Liver (tissue), 9 donors: ENCODE data around the gene MYRF. TPM values are rescaled to one million over a fixed set of nuclear protein-coding genes. Genes with fewer than 3 reads are reported as not detected.

ENCODE experiments used
- DNase-seq: peaks from one replicate; pipeline ENCODE4 v3.0.0-alpha.2; 2017; ENCODE audit warnings: low spot score
- H3K27ac ChIP-seq, 2 donors: one replicate each; pipeline ENCODE4 v1.7.0; 2013; ENCODE audit warnings: inconsistent platforms in 2 of 2, low read length in 2 of 2, control low read depth in 1 of 2, low read depth in 1 of 2, mild to moderate bottlenecking in 1 of 2
- H3K27me3 ChIP-seq, 4 donors: one replicate each; pipeline versions ENCODE4 v1.6.1 to v1.7.0; 2013; ENCODE audit warnings: low read length in 3 of 4, inconsistent platforms in 1 of 4, mild to moderate bottlenecking in 1 of 4, moderate library complexity in 1 of 4; ENCODE audit not compliant: control insufficient read depth in 4 of 4, insufficient read depth in 4 of 4
- H3K36me3 ChIP-seq, 4 donors: one replicate each; pipeline versions ENCODE4 v1.6.1 to v1.7.0; 2013; ENCODE audit warnings: low read length in 3 of 4, mild to moderate bottlenecking in 3 of 4, low read depth in 1 of 4, moderate library complexity in 1 of 4; ENCODE audit not compliant: control insufficient read depth in 4 of 4, insufficient read depth in 3 of 4
- H3K4me1 ChIP-seq, 4 donors: one replicate each; pipeline versions ENCODE4 v1.6.1 to v1.7.0; 2013; ENCODE audit warnings: low read length in 3 of 4, mild to moderate bottlenecking in 3 of 4, moderate library complexity in 1 of 4; ENCODE audit not compliant: control insufficient read depth in 4 of 4, insufficient read depth in 4 of 4
- H3K4me3 ChIP-seq, 3 donors: one replicate each; pipeline versions ENCODE4 v1.6.1 to v1.7.0; 2013; ENCODE audit warnings: low read length in 3 of 3, control low read depth in 1 of 3, low read depth in 1 of 3, mild to moderate bottlenecking in 1 of 3
- H3K9ac ChIP-seq, 2 donors: one replicate each; pipeline ENCODE4 v1.7.0; 2013; ENCODE audit warnings: low read length in 2 of 2, mild to moderate bottlenecking in 2 of 2, moderate library complexity in 2 of 2, control low read depth in 1 of 2, low read depth in 1 of 2
- H3K9me3 ChIP-seq, 4 donors: one replicate each; pipeline versions ENCODE4 v1.6.1 to v1.7.0; 2013; ENCODE audit warnings: low read length in 3 of 4; ENCODE audit not compliant: control insufficient read depth in 4 of 4
- ATF3 ChIP-seq: IDR thresholded peaks from 2 replicates; pipeline ENCODE4 v1.6.1; 2016; ENCODE audit warnings: antibody characterized with exemption
- CTCF ChIP-seq: fragments of 150-350 bp; IDR thresholded peaks from 2 replicates; pipeline ENCODE4 v1.5.1; 2017; ENCODE audit warnings: improper control_type of control experiment, low read depth, low read length; ENCODE audit not compliant: missing input control
- EGR1 ChIP-seq, 2 donors: IDR thresholded peaks; 2 replicates each; pipeline ENCODE4 v1.6.1; 2016 to 2018; ENCODE audit warnings: antibody characterized with exemption in 2 of 2, low read depth in 2 of 2
- FOXA1 ChIP-seq: IDR thresholded peaks from 2 replicates; pipeline ENCODE4 v1.6.1; 2016; ENCODE audit warnings: antibody characterized with exemption
- FOXA2 ChIP-seq: IDR thresholded peaks from 2 replicates; pipeline ENCODE4 v1.6.1; 2016; ENCODE audit warnings: antibody characterized with exemption
- GABPA ChIP-seq, 2 donors: IDR thresholded peaks in 1 of 2; conservative IDR thresholded peaks in 1 of 2; 2 replicates each; pipeline ENCODE4 v1.6.1; 2016; ENCODE audit warnings: antibody characterized with exemption in 2 of 2, mild to moderate bottlenecking in 1 of 2, moderate library complexity in 1 of 2
- HNF4A ChIP-seq, 2 donors: conservative IDR thresholded peaks; 2 replicates each; pipeline ENCODE4 v1.6.1; 2016; ENCODE audit warnings: antibody characterized with exemption in 2 of 2, mild to moderate bottlenecking in 2 of 2
- JUND ChIP-seq, 2 donors: IDR thresholded peaks; 2 replicates each; pipeline ENCODE4 v1.6.1; 2016; ENCODE audit warnings: antibody characterized with exemption in 2 of 2
- NR2F2 ChIP-seq: IDR thresholded peaks from 2 replicates; pipeline ENCODE4 v1.6.1; 2016; ENCODE audit warnings: antibody characterized with exemption
- RAD21 ChIP-seq, 2 donors: IDR thresholded peaks; 2 replicates each; pipeline ENCODE4 v1.6.1; 2016; ENCODE audit warnings: antibody characterized with exemption in 2 of 2, mild to moderate bottlenecking in 2 of 2
- RXRA ChIP-seq, 2 donors: IDR thresholded peaks; 2 replicates each; pipeline ENCODE4 v1.6.1; 2017 to 2018; ENCODE audit warnings: antibody characterized with exemption in 2 of 2, mild to moderate bottlenecking in 1 of 2
- SP1 ChIP-seq: IDR thresholded peaks from 2 replicates; pipeline ENCODE4 v1.6.1; 2018; ENCODE audit warnings: antibody characterized with exemption, mild to moderate bottlenecking
- YY1 ChIP-seq: IDR thresholded peaks from 2 replicates; pipeline ENCODE4 v1.6.1; 2016; ENCODE audit warnings: antibody characterized with exemption, mild to moderate bottlenecking
- WGBS: extraction: QIAGEN DNeasy Blood & Tissue Kit; methylation state at CpG from one replicate; pipeline ENCODE4 v1.1.7; 2013; 5-methylcytosine and 5-hydroxymethylcytosine counted together
- polyA plus RNA-seq, 2 donors: library from polyadenylated mRNA; stranded (reverse) in 1 of 2; unstranded in 1 of 2; fragments of 200-250 nt in 1 of 2; fragments of >200 nt in 1 of 2; fragmentation: Nextera tagmentation in 1 of 2; extraction: Ambion mirVana in 1 of 2; gene quantifications; one replicate each; pipeline versions ENCODE4 v1.2.1 to v1.2.3, GENCODE V29; 2013 to 2015
- total RNA-seq, 2 donors: library from RNA; depleted of rRNA; stranded (reverse); fragments of >200 nt; gene quantifications; one replicate each; pipeline ENCODE4 v1.2.3, GENCODE V29; 2014
- TF ChIP-seq, protein P1 (sequence below): IDR thresholded peaks from 2 replicates; pipeline ENCODE4 v1.6.1; 2016; ENCODE audit warnings: antibody characterized with exemption, mild to moderate bottlenecking
- donor health status: healthy.
- donor health status: healthy.
- donor health status: healthy.
- donor health status: healthy.
- donor health status: healthy.

The MYRF gene
- total and polyA plus RNA-seq, 4 donors = 3.5 to 6.5 (median 4.4) TPM

- peak; percentile 55 for DNase-seq
- Histone ChIP-seq H3K4me3 (no peak overlapping the region), H3K4me1 (peaks cover 0 to 3% (median 2%) of the 10 kb centered on the region in 4 donors), H3K9me3 (no peaks in the 10 kb centered on the region), H3K27me3 (no peaks in the 10 kb centered on the region), H3K9ac (no peak overlapping the region), H3K27ac (no peak overlapping the region), H3K36me3 (peaks cover 0 to 33% (median 2%) of the 10 kb centered on the region in 4 donors)
- WGBS = 71% methylated on average over 67 of the region's 67 CpGs
- TF ChIP-seq FOXA1 (no peak), NR2F2 (no peak), YY1 (no peak), HNF4A (conservative IDR thresholded peaks at IDR 0.05) (no peak), SP1 (no peak), RXRA (IDR thresholded peaks at IDR 0.05) (no peak), GABPA (IDR thresholded peaks at IDR 0.05 in 1 of 2, conservative IDR thresholded peaks at IDR 0.05 in 1 of 2) (no peak), RAD21 (IDR thresholded peaks at IDR 0.05) (no peak), FOXA2 (no peak), CTCF (no peak), ATF3 (no peak), JUND (IDR thresholded peaks at IDR 0.05) (no peak), EGR1 (IDR thresholded peaks at IDR 0.05; ENCODE audit: low read depth in 2 of 2) (no peak)
- TF ChIP-seq, protein P1, sequence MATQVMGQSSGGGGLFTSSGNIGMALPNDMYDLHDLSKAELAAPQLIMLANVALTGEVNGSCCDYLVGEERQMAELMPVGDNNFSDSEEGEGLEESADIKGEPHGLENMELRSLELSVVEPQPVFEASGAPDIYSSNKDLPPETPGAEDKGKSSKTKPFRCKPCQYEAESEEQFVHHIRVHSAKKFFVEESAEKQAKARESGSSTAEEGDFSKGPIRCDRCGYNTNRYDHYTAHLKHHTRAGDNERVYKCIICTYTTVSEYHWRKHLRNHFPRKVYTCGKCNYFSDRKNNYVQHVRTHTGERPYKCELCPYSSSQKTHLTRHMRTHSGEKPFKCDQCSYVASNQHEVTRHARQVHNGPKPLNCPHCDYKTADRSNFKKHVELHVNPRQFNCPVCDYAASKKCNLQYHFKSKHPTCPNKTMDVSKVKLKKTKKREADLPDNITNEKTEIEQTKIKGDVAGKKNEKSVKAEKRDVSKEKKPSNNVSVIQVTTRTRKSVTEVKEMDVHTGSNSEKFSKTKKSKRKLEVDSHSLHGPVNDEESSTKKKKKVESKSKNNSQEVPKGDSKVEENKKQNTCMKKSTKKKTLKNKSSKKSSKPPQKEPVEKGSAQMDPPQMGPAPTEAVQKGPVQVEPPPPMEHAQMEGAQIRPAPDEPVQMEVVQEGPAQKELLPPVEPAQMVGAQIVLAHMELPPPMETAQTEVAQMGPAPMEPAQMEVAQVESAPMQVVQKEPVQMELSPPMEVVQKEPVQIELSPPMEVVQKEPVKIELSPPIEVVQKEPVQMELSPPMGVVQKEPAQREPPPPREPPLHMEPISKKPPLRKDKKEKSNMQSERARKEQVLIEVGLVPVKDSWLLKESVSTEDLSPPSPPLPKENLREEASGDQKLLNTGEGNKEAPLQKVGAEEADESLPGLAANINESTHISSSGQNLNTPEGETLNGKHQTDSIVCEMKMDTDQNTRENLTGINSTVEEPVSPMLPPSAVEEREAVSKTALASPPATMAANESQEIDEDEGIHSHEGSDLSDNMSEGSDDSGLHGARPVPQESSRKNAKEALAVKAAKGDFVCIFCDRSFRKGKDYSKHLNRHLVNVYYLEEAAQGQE = no peak
Observed at GRCh38 chr11:61777234-61778090, 25.0 kb downstream of the MYRF start.

DNA sequence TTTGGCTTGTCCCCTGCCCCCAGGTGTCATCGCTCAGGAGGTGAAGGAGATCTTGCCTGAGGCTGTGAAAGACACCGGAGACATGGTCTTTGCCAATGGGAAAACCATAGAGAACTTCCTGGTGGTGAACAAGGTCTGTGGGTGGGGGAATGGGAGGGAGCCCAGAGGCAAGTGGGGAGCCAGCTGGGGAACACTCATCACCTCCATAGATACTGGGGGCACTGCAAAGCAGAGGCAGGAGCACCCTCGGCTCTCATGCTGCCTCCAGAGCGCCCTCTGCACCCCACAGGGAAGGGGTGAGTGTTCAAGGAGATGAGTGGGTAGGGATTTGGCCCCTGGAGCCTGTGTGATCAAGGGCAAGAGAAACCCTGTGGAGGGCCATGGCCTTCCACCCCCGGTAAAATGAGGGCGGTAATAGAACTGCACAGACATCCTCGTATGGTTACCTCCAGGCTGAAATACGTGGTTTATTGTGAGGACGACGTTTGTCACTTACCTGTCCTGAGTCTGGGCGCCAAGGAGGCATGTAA lies 26.0 kb downstream of the MYRF start:
- H3K4me1 ChIP-seq = no peaks in the 10 kb centered on the region
- H3K4me3 ChIP-seq = no peak overlapping the region
- no peaks in the 10 kb centered on the region for H3K9me3 ChIP-seq
- DNase-seq = no peak
- TF ChIP-seq YY1 (no peak), FOXA2 (no peak), HNF4A (conservative IDR thresholded peaks at IDR 0.05) (no peak), ATF3 (no peak), FOXA1 (no peak), SP1 (no peak)
- TF ChIP-seq, protein P1 = no peak
- no peak overlapping the region for H3K9ac ChIP-seq
- 90% methylated on average over 11 of the region's 11 CpGs for WGBS
- H3K27me3 ChIP-seq = no peaks in the 10 kb centered on the region
- H3K36me3 ChIP-seq = peaks cover 0 to 42% (median 5%) of the 10 kb centered on the region in 4 donors
- no peak overlapping the region for H3K27ac ChIP-seq
